CD1c-positive myeloid dendritic cell (primary cell): ENCODE data around the gene DPP10.
"Not testable (repeated sequence)": the region's sequence is repeated elsewhere in the genome, so short reads cannot be mapped to it uniquely, and the experiment has no call there.

ENCODE experiments used
- DNase-seq: peaks from one replicate; pipeline ENCODE4 v3.0.0-alpha.2; 2016; ENCODE audit errors: extremely low spot score

The DPP10 gene

GRCh38 chr2:114442510-114442909, at the start of gene DPP10:
Gene DPP10, plus strand, starts transcription at chr2:114442641.
- no peak for DNase-seq

- no peak for DNase-seq
Observed at GRCh38 chr2:114400890-114401289, 41.6 kb upstream of the DPP10 start.

DNA sequence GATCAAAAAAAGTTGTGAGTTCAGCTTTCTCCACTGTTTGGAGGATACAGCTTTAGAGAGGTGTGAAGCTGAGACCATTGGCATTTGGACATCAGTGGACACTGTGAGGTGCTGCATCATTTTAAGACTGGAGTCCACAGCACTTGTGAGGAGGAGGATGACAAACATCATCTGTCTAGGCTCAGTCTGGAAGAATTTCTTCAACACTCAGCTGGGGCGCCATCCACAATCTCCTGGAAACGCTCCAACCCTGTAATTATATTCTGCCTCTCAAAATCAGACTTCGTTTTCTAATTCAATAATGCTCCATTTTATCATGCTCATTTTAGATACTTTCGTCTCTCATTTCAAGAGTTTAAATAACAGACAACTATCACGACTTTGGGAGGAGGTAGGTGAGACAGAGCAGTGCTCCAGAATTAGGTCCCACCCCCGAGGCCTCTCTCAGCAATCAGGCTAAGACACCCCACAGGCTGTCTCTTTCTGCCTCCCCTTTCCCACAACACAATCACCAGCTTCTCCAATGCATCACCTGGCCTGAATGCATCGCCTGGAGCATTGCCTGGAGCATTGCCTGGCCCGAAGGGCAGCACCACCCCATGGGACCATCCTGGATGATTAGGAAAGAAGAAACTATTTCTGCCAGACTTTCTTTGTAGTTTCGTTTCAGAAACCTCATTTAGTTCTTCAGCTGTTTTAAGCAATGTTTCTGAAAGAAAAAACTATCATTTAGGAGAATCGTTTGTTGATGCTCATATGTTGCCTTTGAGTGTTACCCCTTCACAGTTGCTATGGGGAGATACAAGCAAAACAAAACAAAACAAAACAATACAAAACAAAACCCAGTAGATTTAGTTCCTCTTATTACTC, 37.0 kb upstream of the DPP10 start:
- no peak for DNase-seq

GRCh38 chr2:114406347-114406746, 36.1 kb upstream of the DPP10 start:
- no peak for DNase-seq

DNA sequence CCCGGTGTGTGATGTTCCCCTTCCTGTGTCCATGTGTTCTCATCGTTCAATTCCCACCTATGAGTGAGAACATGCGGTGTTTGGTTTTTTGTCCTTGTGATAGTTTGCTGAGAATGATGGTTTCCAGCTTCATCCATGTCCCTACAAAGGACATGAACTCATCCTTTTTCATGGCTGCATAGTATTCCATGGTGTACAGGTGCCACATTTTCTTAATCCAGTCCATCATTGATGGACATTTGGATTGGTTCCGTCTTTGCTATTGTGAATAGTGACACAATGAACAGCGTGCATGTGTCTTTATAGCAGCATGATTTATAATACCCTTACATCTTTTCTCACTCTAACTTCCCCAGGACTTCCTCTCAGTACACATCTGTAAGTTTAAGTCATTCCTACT, 35.1 kb upstream of the DPP10 start:
- not testable (repeated sequence) for DNase-seq

GRCh38 chr2:114421781-114422180, 20.7 kb upstream of the DPP10 start:
- DNase-seq = no peak

GRCh38 chr2:114424699-114425098, 17.7 kb upstream of the DPP10 start:
- DNase-seq = no peak

GRCh38 chr2:114426756-114427155, 15.7 kb upstream of the DPP10 start:
- no peak for DNase-seq

DNA sequence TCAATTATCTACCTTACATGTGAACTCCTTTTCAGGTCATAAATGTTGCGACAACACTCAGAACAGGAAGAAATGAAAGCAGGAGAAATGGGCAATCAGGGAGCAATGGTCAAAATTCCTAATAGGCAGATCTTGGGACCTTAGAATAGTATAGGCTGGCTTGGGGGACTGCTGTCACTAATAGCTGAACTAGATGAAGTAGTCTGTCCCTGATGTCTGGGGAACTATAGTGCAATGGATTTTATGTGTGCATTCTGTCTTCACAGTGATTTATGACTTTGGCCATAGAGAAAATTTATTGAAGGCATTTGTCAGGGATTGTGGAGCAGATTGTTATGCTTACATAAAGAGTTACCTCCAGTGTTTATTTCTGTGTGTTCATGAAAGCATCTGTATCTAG, 6.1 kb upstream of the DPP10 start:
- no peak for DNase-seq

- no peak for DNase-seq
Observed at GRCh38 chr2:114446571-114446970, 4.1 kb downstream of the DPP10 start.

DNA sequence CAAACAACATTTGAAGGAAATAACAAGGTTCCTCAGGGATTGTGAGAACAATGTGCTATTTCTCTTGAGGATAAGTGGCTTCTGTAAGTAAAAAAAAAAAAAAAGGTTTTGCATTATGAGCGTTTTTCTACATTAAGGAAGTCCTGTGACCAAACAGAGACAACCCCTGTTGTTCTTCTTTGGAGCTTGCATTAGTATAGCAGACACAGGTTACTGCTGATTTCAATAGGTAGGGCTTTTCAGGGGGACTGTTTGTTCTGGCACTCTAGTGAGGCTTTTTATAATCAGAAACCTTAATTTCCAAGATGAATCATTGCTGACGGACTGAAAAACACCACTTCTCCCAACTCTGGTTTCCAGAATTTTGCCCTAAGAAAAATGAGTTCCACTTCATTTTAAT, 8.2 kb downstream of the DPP10 start:
- no peak for DNase-seq

- DNase-seq = no peak
Observed at GRCh38 chr2:114456566-114456965, 14.1 kb downstream of the DPP10 start.

DNA sequence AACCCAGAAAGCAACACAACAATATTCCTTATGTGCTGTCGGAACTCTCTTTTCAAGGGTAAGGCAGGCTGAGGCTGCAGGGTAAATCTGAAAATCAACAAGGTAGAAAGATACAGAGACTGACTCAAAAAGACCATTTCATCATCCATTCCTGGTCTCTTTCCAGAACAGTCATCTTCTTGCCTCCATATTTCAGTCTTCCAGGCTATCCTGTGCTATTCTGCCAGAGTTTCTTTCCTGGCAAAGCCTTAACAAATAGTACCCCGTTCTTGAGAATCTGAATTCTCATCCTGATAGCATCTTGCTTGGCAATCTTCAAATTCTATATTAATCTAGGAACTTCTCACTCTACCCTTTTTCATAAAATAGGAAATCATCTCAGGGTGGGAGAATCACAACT, 15.5 kb downstream of the DPP10 start:
- no peak for DNase-seq

GRCh38 chr2:114461116-114461515, 18.7 kb downstream of the DPP10 start:
- DNase-seq = no peak

DNA sequence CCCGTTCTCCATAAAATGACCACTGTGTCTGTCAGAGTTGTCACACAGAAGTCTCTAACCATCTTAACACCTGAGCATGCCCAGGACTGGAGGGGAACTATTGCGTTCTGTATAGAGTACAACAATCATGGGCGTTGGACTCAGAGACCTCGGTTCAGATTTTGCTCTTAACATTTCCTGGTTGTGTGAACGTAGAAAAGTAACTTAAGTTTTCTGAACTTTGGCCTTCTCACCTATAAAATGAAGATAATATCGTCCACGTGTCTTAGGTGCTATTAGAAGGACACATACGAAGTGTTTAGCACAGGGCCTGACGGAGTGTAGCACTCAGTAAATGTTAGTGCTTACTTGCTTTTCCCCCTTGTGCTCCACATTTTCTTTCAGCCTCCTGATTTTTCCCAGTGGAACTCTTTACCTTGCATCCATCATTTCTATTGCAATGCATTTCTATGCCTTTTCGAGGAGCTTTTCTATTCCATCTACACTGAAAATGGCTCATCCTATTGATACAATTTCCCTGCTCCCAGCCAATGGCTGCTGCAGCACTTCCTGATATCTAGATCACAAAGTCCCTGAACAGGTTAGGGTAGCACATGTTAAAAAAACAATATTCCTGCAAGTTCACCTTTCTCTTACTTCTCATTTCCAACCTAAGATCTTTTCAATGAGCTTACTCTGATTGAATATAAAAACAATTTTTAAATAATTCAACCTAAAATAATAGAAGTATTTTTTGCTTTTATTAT, 22.7 kb downstream of the DPP10 start:
- DNase-seq = no peak

- DNase-seq = no peak
Observed at GRCh38 chr2:114468343-114468742, 25.9 kb downstream of the DPP10 start.

GRCh38 chr2:114472246-114472645, 29.8 kb downstream of the DPP10 start:
- DNase-seq = no peak

DNA sequence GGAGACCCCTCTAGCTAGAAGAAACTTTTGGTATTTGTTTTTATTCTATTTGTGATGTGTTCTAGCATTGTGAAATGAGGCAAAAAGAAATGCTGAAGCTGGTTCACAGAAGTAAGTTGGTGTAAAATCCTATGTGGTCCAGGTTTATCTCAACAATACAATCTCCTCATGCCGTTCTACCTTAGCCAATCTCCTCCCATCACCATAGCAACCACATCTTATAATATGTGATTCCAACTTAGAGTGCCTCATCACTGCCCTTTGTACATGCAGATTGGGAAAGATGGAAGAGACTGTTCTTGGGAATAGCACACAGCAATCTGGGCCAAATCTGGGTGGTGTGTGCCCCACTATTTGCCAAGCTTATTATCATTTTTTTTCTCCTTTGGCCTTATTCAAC, 30.3 kb downstream of the DPP10 start:
- no peak for DNase-seq

- DNase-seq = no peak
Observed at GRCh38 chr2:114488841-114489530, 46.5 kb downstream of the DPP10 start.

DNA sequence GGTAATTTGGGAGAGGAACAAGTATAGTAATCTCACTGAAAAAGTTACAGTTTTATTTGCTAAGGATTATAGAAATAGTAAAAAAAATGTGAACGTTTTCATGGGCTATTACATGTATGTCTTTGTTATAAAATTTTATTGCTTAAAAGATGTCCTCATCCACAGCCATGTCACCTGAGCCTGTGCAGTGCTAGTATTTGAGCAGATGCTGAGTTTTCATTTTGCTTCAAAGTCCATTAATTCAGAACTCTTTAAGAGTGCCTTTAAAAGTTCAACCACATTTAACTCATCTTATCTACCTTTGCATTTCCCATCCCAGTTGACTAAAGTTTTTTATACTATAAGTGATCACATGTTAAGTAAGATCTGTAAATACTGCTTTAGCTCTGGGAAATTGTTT, 52.6 kb downstream of the DPP10 start:
- DNase-seq = no peak

DNA sequence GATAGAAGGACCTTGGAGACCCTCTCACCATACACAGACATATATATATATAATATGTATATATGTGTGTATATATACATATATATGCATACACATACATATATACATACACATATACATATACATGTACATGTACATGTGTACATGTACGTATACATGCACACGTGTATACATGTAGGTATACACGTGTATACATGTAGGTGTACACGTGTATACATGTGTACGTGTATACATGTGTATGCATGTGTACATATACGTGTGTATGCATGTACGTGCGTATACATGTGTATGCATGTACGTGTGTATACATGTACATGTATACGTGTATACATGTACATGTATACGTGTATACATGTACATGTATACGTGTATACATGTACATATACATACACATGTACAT, 54.5 kb downstream of the DPP10 start:
- no peak for DNase-seq

- DNase-seq = no peak
Observed at GRCh38 chr2:114499101-114499500, 56.7 kb downstream of the DPP10 start.

GRCh38 chr2:114507744-114508143, 65.3 kb downstream of the DPP10 start:
- no peak for DNase-seq
